Inflammatory macrophage treated with lipopolysaccharide for 1 hour (primary cell): Measurements from ENCODE around the gene DPY19L1.
"Not testable (repeated sequence)": the region's sequence is repeated elsewhere in the genome, so short reads cannot be mapped to it uniquely, and the experiment has no call there.

Source experiments
- DNase-seq, 2 donors: peaks; one replicate each; pipeline ENCODE4 v3.0.0-alpha.2; 2020 to 2022

DPY19L1 gene

GRCh38 chr7:34912236-34912635 is 125.0 kb downstream of the DPY19L1 start:
- DNase-seq = no peak

GRCh38 chr7:34906266-34906850 is 130.9 kb downstream of the DPY19L1 start:
- DNase-seq = not testable (repeated sequence)

- no peak for DNase-seq
These were observed 132.3 kb downstream of the DPY19L1 start for GRCh38 chr7:34904987-34905386.

GRCh38 chr7:34903921-34904320 is 133.4 kb downstream of the DPY19L1 start:
- DNase-seq = not testable (repeated sequence)

- no peak for DNase-seq
These were observed 135.1 kb downstream of the DPY19L1 start for GRCh38 chr7:34902182-34902581.

- no peak for DNase-seq
These were observed 136.3 kb downstream of the DPY19L1 start for GRCh38 chr7:34900891-34901513.

- no peak for DNase-seq
These were observed 142.1 kb downstream of the DPY19L1 start for GRCh38 chr7:34895202-34895601.

GRCh38 chr7:34889951-34890350 is 147.3 kb downstream of the DPY19L1 start:
- no peak for DNase-seq

- no peak for DNase-seq
These were observed 150.4 kb downstream of the DPY19L1 start for GRCh38 chr7:34886856-34887255.

- not testable (repeated sequence) for DNase-seq
These were observed 153.4 kb downstream of the DPY19L1 start for GRCh38 chr7:34883855-34884254.

GRCh38 chr7:34879871-34880270 is 157.4 kb downstream of the DPY19L1 start:
- no peak for DNase-seq

GRCh38 chr7:34878944-34879735 is 158.1 kb downstream of the DPY19L1 start:
- DNase-seq = not testable (repeated sequence)
